Kidney epithelial cell (primary cell): Measurements from ENCODE around the gene SYNJ1. TPM values are rescaled to one million over a fixed set of nuclear protein-coding genes. Genes with fewer than 3 reads are reported as not detected.

Source experiments
- total RNA-seq: library from RNA; depleted of rRNA; stranded (reverse); fragments of >200 nt; gene quantifications from 2 replicates; pipeline ENCODE4 v1.2.3, GENCODE V29; 2015

Gene SYNJ1
- total RNA-seq, 1 donor from 2014 or later, result 3.5 TPM

Other genes with a start within 250 kb of the SYNJ1 start
- gene TCP10L, start 142.5 kb downstream of the SYNJ1 start, total RNA-seq, result 1.1 TPM in 1 of 2 replicates, not detected in the other
- gene CFAP298, start 115.6 kb downstream of the SYNJ1 start, total RNA-seq, result 62.6 and 75.0 TPM in 2 replicates
- 18.1 and 18.2 TPM in 2 replicates for gene PAXBP1, start 43.7 kb upstream of the SYNJ1 start, total RNA-seq